Activated B cell treated with CpG ODN at 0.5 μM for 24 hours (primary cell): ENCODE measurements around the gene TMEM140. TPM values are rescaled to one million over a fixed set of nuclear protein-coding genes. Genes with fewer than 3 reads are reported as not detected.

Experiments
- ATAC-seq: fragments of 200-7000 bp; cut with Tn5 transposase; one replicate; pipeline ENCODE4 v1.10.0; 2021; ENCODE audit warnings: low read depth, mild to moderate bottlenecking, moderate library complexity
- CTCF ChIA-PET: fragments of 350-600 bp; sonication (Branson Sonifier 250); formaldehyde crosslinking; loops from one replicate; lab custom pipeline; 2021; ENCODE audit warnings: antibody characterized with exemption; lab: Charles Lee
- POLR2A ChIA-PET: fragments of 350-600 bp; sonication (Branson Sonifier 250); formaldehyde crosslinking; loops from one replicate; lab custom pipeline; 2021; ENCODE audit warnings: antibody characterized with exemption; lab: Charles Lee
- DNase-seq: peaks from one replicate; pipeline ENCODE4 v3.0.0; 2022
- H3K27ac Mint-ChIP-seq: one replicate; pipeline ENCODE4 v1.8.0; 2020; ENCODE audit warnings: mixed read lengths
- H3K27me3 Mint-ChIP-seq: one replicate; pipeline ENCODE4 v1.8.0; 2021; ENCODE audit warnings: mixed read lengths
- H3K36me3 Mint-ChIP-seq: one replicate; pipeline ENCODE4 v1.8.0; 2021; ENCODE audit warnings: low read depth, mixed read lengths
- H3K4me1 Mint-ChIP-seq: one replicate; pipeline ENCODE4 v1.8.0; 2021; ENCODE audit warnings: mixed read lengths
- H3K4me3 Mint-ChIP-seq: one replicate; pipeline ENCODE4 v1.8.0; 2020; ENCODE audit warnings: mild to moderate bottlenecking, mixed read lengths
- H3K9me3 Mint-ChIP-seq: one replicate; pipeline ENCODE4 v1.8.0; 2020; ENCODE audit warnings: mixed read lengths
- CTCF ChIP-seq: fragments of 200-600 bp; IDR thresholded peaks from one replicate; pipeline ENCODE4 v1.8.0; 2022; ENCODE audit warnings: antibody characterized with exemption, mild to moderate bottlenecking
- intact Hi-C: fragments of 100-400 bp; cut with micrococcal nuclease; formaldehyde crosslinking; loops from one replicate; pipeline ENCODE4 v1.15.1; 2024
- total RNA-seq: library from RNA; stranded (reverse); gene quantifications from 2 replicates; pipeline ENCODE4 v1.2.3, GENCODE V29; 2022

The TMEM140 gene
- total RNA-seq, 1 donor from 2014 or later: 20.9 TPM

GRCh38 chr7:135128931-135129330, 18.9 kb upstream of the TMEM140 start:
- intact Hi-C loops: no loop called here
- H3K36me3 Mint-ChIP-seq: peaks cover 2% of the 10 kb centered on the region
- ATAC-seq (no peak), DNase-seq (no peak)
- no peaks in the 10 kb centered on the region for H3K27me3 Mint-ChIP-seq
- H3K4me1 Mint-ChIP-seq: no peaks in the 10 kb centered on the region
- H3K27ac Mint-ChIP-seq: no peak overlapping the region
- POLR2A ChIA-PET: no interaction called here
- CTCF ChIA-PET: no interaction called here
- H3K9me3 Mint-ChIP-seq: peaks cover 2% of the 10 kb centered on the region
- TF ChIP-seq CTCF: no peak
- H3K4me3 Mint-ChIP-seq: no peak overlapping the region

GRCh38 chr7:135129579-135129978, 18.3 kb upstream of the TMEM140 start:
- TF ChIP-seq CTCF: no peak
- H3K27me3 Mint-ChIP-seq: no peaks in the 10 kb centered on the region
- intact Hi-C loops: no loop called here
- no peak overlapping the region for H3K27ac Mint-ChIP-seq
- CTCF ChIA-PET: no interaction called here
- POLR2A ChIA-PET: no interaction called here
- peaks cover 2% of the 10 kb centered on the region for H3K9me3 Mint-ChIP-seq
- no peaks in the 10 kb centered on the region for H3K4me1 Mint-ChIP-seq
- peaks cover 2% of the 10 kb centered on the region for H3K36me3 Mint-ChIP-seq
- no peak for DNase-seq
- H3K4me3 Mint-ChIP-seq: no peak overlapping the region
- no peak for ATAC-seq

GRCh38 chr7:135143885-135144668, 3.8 kb upstream of the TMEM140 start:
- Mint-ChIP-seq H3K9me3 (no peaks in the 10 kb centered on the region), H3K4me3 (no peak overlapping the region), H3K27me3 (no peaks in the 10 kb centered on the region), H3K36me3 (peaks cover 9% of the 10 kb centered on the region), H3K27ac (no peak overlapping the region), H3K4me1 (peaks cover 33% of the 10 kb centered on the region)
- ATAC-seq (no peak), DNase-seq (no peak)
- ChIA-PET POLR2A (interaction anchor here (1.5 to 7.6 kb wide), 2 partner anchors 18 to 27 kb away, joined by 4 to 119 read pairs; partner anchors contain the start of gene CYREN), CTCF (no interaction called here)
- intact Hi-C loops: no loop called here
- TF ChIP-seq CTCF: no peak

- no peak for TF ChIP-seq CTCF
- H3K9me3 Mint-ChIP-seq: no peaks in the 10 kb centered on the region
- H3K4me1 Mint-ChIP-seq: peaks cover 66% of the 10 kb centered on the region
- DNase-seq (no peak), ATAC-seq (no peak)
- H3K36me3 Mint-ChIP-seq: peaks cover 20% of the 10 kb centered on the region
- H3K27ac Mint-ChIP-seq: peak overlapping the region; percentile 93
- CTCF ChIA-PET: interaction anchor here (0.8 to 3.2 kb wide), 7 partner anchors 9 to 162 kb away, joined by 3 to 20 read pairs (median 5); partner anchors contain the start of genes AGBL3 and CYREN
- intact Hi-C loops: loop anchor here (5.0 kb wide), 2 partner anchors 45 to 830 kb away; partner anchors contain the start of gene MTPN
- peak overlapping the region; percentile 83 for H3K4me3 Mint-ChIP-seq
- no peaks in the 10 kb centered on the region for H3K27me3 Mint-ChIP-seq
- POLR2A ChIA-PET: interaction anchor here (0.8 to 7.6 kb wide), 14 partner anchors 9 to 831 kb away, joined by 3 to 119 read pairs (median 10); partner anchors contain the start of genes AGBL3, AKR1B1, BPGM and CYREN
These were observed 452 bp upstream of the TMEM140 start for GRCh38 chr7:135147341-135147898.
